Measurements from ENCODE around the gene SGIP1. TPM values are rescaled to one million over a fixed set of nuclear protein-coding genes. Genes with fewer than 3 reads are reported as not detected.
A peak's percentile ranks its signal among the peaks of the same experiment; 100 is the strongest.
"Not testable (repeated sequence)": the region's sequence is repeated elsewhere in the genome, so short reads cannot be mapped to it uniquely, and the experiment has no call there.

Gene SGIP1
- total and polyA plus RNA-seq, 7 experiments from 2014 or later, result not detected

DNA sequence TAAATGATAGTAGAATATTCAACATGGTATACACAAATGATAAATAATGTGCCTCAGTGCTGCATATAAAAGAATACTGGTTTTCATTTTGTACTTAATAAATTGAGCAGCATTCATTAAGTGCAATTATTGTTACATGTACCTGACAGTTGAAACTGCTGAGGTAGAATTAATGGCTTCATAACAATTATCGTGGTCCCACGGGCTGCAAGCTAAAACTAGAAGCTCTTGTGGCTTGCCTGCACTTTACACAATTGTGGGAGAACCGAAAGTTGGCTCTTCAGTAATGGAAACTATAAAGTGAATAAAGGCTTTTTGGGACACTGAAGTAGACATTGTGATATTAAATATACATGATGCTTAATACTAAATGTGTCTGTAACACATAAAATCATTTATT lies 243.9 kb downstream of the SGIP1 start:
- intact Hi-C loops (cut with micrococcal nuclease), result no loop called here
- ChIA-PET POLR2A (no interaction called here), CTCF (interaction anchor here (0.8 kb wide), 1 partner anchor 11 kb away, joined by 4 read pairs; no protein-coding TSS in a partner anchor)
- no peak for DNase-seq
- peaks cover 0 to 5% (median 0%) of the 10 kb centered on the region in 11 donors for H3K9me3 Mint-ChIP-seq
- H3K27ac ChIP-seq (ENCODE audit: low read depth, low read length), result no peak overlapping the region
- H3K4me3 ChIP-seq (ENCODE audit: low read length), result no peak overlapping the region
- peaks cover 0 to 6% (median 0%) of the 10 kb centered on the region in 5 donors for H3K27me3 Mint-ChIP-seq
- H3K4me3 Mint-ChIP-seq, result no peak overlapping the region
- H3K36me3 Mint-ChIP-seq, result peaks cover 0 to 3% (median 0%) of the 10 kb centered on the region in 5 donors
- H3K9me3 ChIP-seq (ENCODE audit: control insufficient read depth in 2 of 3, low read length in 3 of 3), result no peaks in the 10 kb centered on the region
- H3K27me3 ChIP-seq (ENCODE audit: control insufficient read depth in 2 of 2, insufficient read depth in 2 of 2, low read length in 2 of 2), result no peaks in the 10 kb centered on the region
- no peaks in the 10 kb centered on the region for H3K4me1 Mint-ChIP-seq
- no peaks in the 10 kb centered on the region for H3K4me1 ChIP-seq (ENCODE audit: control insufficient read depth in 2 of 2, insufficient read depth in 2 of 2, low read length in 2 of 2)
- H3K36me3 ChIP-seq (ENCODE audit: control insufficient read depth in 2 of 3, insufficient read depth in 3 of 3, low read length in 3 of 3), result no peaks in the 10 kb centered on the region
- H3K27ac Mint-ChIP-seq, result no peak overlapping the region
- ATAC-seq, result no peak

- peaks cover 0 to 6% (median 0%) of the 10 kb centered on the region in 5 donors for H3K27me3 Mint-ChIP-seq
- H3K4me1 Mint-ChIP-seq, result no peaks in the 10 kb centered on the region
- DNase-seq, result no peak
- intact Hi-C loops (cut with micrococcal nuclease), result no loop called here
- no peaks in the 10 kb centered on the region for H3K27me3 ChIP-seq (ENCODE audit: control insufficient read depth in 2 of 2, insufficient read depth in 2 of 2, low read length in 2 of 2)
- ChIA-PET CTCF (interaction anchor here (0.8 kb wide), 1 partner anchor 11 kb away, joined by 4 read pairs; no protein-coding TSS in a partner anchor), POLR2A (no interaction called here)
- H3K4me1 ChIP-seq (ENCODE audit: control insufficient read depth in 2 of 2, insufficient read depth in 2 of 2, low read length in 2 of 2), result no peaks in the 10 kb centered on the region
- no peaks in the 10 kb centered on the region for H3K36me3 ChIP-seq (ENCODE audit: control insufficient read depth in 2 of 3, insufficient read depth in 3 of 3, low read length in 3 of 3)
- H3K4me3 ChIP-seq (ENCODE audit: low read length), result no peak overlapping the region
- H3K27ac Mint-ChIP-seq, result no peak overlapping the region
- no peaks in the 10 kb centered on the region for H3K9me3 ChIP-seq (ENCODE audit: control insufficient read depth in 2 of 3, low read length in 3 of 3)
- peaks cover 0 to 3% (median 0%) of the 10 kb centered on the region in 5 donors for H3K36me3 Mint-ChIP-seq
- ATAC-seq, result no peak
- H3K27ac ChIP-seq (ENCODE audit: low read depth, low read length), result no peak overlapping the region
- H3K4me3 Mint-ChIP-seq, result no peak overlapping the region
- H3K9me3 Mint-ChIP-seq, result peaks cover 0 to 5% (median 0%) of the 10 kb centered on the region in 11 donors
Observed at GRCh38 chr1:66778266-66778665, 244.3 kb downstream of the SGIP1 start.

- peaks cover 0 to 3% (median 0%) of the 10 kb centered on the region in 5 donors for H3K36me3 Mint-ChIP-seq
- peaks cover 0 to 6% (median 0%) of the 10 kb centered on the region in 5 donors for H3K27me3 Mint-ChIP-seq
- ATAC-seq (no peak), DNase-seq (no peak)
- no peak overlapping the region for H3K27ac Mint-ChIP-seq
- Histone ChIP-seq H3K36me3 (ENCODE audit: control insufficient read depth in 2 of 3, insufficient read depth in 3 of 3, low read length in 3 of 3) (no peaks in the 10 kb centered on the region), H3K27ac (ENCODE audit: low read depth, low read length) (no peak overlapping the region), H3K9me3 (ENCODE audit: control insufficient read depth in 2 of 3, low read length in 3 of 3) (no peaks in the 10 kb centered on the region), H3K27me3 (ENCODE audit: control insufficient read depth in 2 of 2, insufficient read depth in 2 of 2, low read length in 2 of 2) (no peaks in the 10 kb centered on the region), H3K4me3 (ENCODE audit: low read length) (no peak overlapping the region), H3K4me1 (ENCODE audit: control insufficient read depth in 2 of 2, insufficient read depth in 2 of 2, low read length in 2 of 2) (no peaks in the 10 kb centered on the region)
- POLR2A ChIA-PET, result no interaction called here
- intact Hi-C loops (cut with micrococcal nuclease), result no loop called here
- H3K9me3 Mint-ChIP-seq, result peaks cover 0 to 5% (median 0%) of the 10 kb centered on the region in 11 donors
- no peaks in the 10 kb centered on the region for H3K4me1 Mint-ChIP-seq
- CTCF ChIA-PET, result interaction anchor here (1.0 kb wide), 1 partner anchor 14 kb away, joined by 4 read pairs; no protein-coding TSS in a partner anchor
- H3K4me3 Mint-ChIP-seq, result no peak overlapping the region
Observed at GRCh38 chr1:66778969-66779368, 245.0 kb downstream of the SGIP1 start.

- Mint-ChIP-seq H3K9me3 (peaks cover 0 to 5% (median 0%) of the 10 kb centered on the region in 11 donors), H3K4me3 (no peak overlapping the region), H3K36me3 (peaks cover 0 to 3% (median 0%) of the 10 kb centered on the region in 5 donors), H3K27me3 (peaks cover 0 to 6% (median 0%) of the 10 kb centered on the region in 5 donors), H3K27ac (peak overlapping the region in 1 of 9 donors; percentile 38), H3K4me1 (no peaks in the 10 kb centered on the region)
- Histone ChIP-seq H3K27ac (ENCODE audit: low read depth, low read length) (no peak overlapping the region), H3K9me3 (ENCODE audit: control insufficient read depth in 2 of 3, low read length in 3 of 3) (no peaks in the 10 kb centered on the region), H3K36me3 (ENCODE audit: control insufficient read depth in 2 of 3, insufficient read depth in 3 of 3, low read length in 3 of 3) (no peaks in the 10 kb centered on the region), H3K4me3 (ENCODE audit: low read length) (no peak overlapping the region), H3K4me1 (ENCODE audit: control insufficient read depth in 2 of 2, insufficient read depth in 2 of 2, low read length in 2 of 2) (no peaks in the 10 kb centered on the region), H3K27me3 (ENCODE audit: control insufficient read depth in 2 of 2, insufficient read depth in 2 of 2, low read length in 2 of 2) (no peaks in the 10 kb centered on the region)
- CTCF ChIA-PET, result interaction anchor here (1.0 kb wide), 1 partner anchor 14 kb away, joined by 4 read pairs; no protein-coding TSS in a partner anchor
- POLR2A ChIA-PET, result interaction anchor here (1.1 kb wide), 1 partner anchor 145 kb away, joined by 3 read pairs; the partner anchor contains the start of genes DNAI4 and MIER1
- intact Hi-C loops (cut with micrococcal nuclease), result no loop called here
- no peak for ATAC-seq
- DNase-seq, result no peak
Observed at GRCh38 chr1:66779475-66780078, 245.6 kb downstream of the SGIP1 start.

DNA sequence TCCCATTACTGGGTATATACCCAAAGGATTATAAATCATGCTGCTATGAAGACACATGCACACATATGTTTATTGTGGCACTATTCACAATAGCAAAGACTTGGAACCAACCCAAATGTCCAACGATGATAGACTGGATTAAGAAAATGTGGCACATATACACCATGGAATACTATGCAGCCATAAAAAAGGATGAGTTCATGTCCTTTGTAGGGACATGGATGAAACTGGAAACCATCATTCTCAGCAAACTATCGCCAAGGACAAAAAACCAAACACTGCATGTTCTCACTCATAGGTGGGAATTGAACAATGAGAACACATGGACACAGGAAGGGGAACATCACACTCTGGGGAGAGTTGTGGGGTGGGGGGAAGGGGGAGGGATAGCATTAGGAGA lies 251.8 kb downstream of the SGIP1 start:
- H3K4me1 ChIP-seq (ENCODE audit: control insufficient read depth in 2 of 2, insufficient read depth in 2 of 2, low read length in 2 of 2); H3K4me3 Mint-ChIP-seq; intact Hi-C loops (cut with micrococcal nuclease); H3K9me3 Mint-ChIP-seq; H3K36me3 ChIP-seq (ENCODE audit: control insufficient read depth in 2 of 3, insufficient read depth in 3 of 3, low read length in 3 of 3); POLR2A ChIA-PET; H3K27me3 Mint-ChIP-seq; ATAC-seq; DNase-seq; H3K9me3 ChIP-seq (ENCODE audit: control insufficient read depth in 2 of 3, low read length in 3 of 3); H3K27ac ChIP-seq (ENCODE audit: low read depth, low read length); H3K36me3 Mint-ChIP-seq; H3K27ac Mint-ChIP-seq; H3K4me3 ChIP-seq (ENCODE audit: low read length); H3K27me3 ChIP-seq (ENCODE audit: control insufficient read depth in 2 of 2, insufficient read depth in 2 of 2, low read length in 2 of 2): not testable (repeated sequence)
- H3K4me1 Mint-ChIP-seq, result peaks cover 11 to 26% (median 12%) of the 10 kb centered on the region in 7 donors
- CTCF ChIA-PET, result interaction anchor here (1.0 kb wide), 1 partner anchor 714 kb away, joined by 5 read pairs; no protein-coding TSS in a partner anchor

GRCh38 chr1:66787641-66788040 lies 253.7 kb downstream of the SGIP1 start:
- Mint-ChIP-seq H3K9me3 (peaks cover 0 to 3% (median 0%) of the 10 kb centered on the region in 11 donors), H3K27ac (peak overlapping the region in 2 of 9 donors; percentile 33 to 64), H3K27me3 (no peaks in the 10 kb centered on the region), H3K36me3 (no peaks in the 10 kb centered on the region), H3K4me1 (peaks cover 11 to 26% (median 14%) of the 10 kb centered on the region in 7 donors), H3K4me3 (peak overlapping the region in 1 of 10 donors; percentile 81)
- Histone ChIP-seq H3K4me3 (ENCODE audit: low read length) (no peak overlapping the region), H3K4me1 (ENCODE audit: control insufficient read depth in 2 of 2, insufficient read depth in 2 of 2, low read length in 2 of 2) (peaks cover 0 to 6% of the 10 kb centered on the region in 2 donors), H3K9me3 (ENCODE audit: control insufficient read depth in 2 of 3, low read length in 3 of 3) (no peaks in the 10 kb centered on the region), H3K36me3 (ENCODE audit: control insufficient read depth in 2 of 3, insufficient read depth in 3 of 3, low read length in 3 of 3) (no peaks in the 10 kb centered on the region), H3K27ac (ENCODE audit: low read depth, low read length) (no peak overlapping the region), H3K27me3 (ENCODE audit: control insufficient read depth in 2 of 2, insufficient read depth in 2 of 2, low read length in 2 of 2) (no peaks in the 10 kb centered on the region)
- intact Hi-C loops (cut with micrococcal nuclease), result no loop called here
- ATAC-seq, result no peak
- no peak for DNase-seq
- CTCF ChIA-PET, result interaction anchor here (1.7 kb wide), 1 partner anchor 361 kb away, joined by 6 read pairs; no protein-coding TSS in a partner anchor
- POLR2A ChIA-PET, result no interaction called here
